Measurements from ENCODE around the gene ATP8A2. TPM values are rescaled to one million over a fixed set of nuclear protein-coding genes. Genes with fewer than 3 reads are reported as not detected.
"Not testable (repeated sequence)": the region's sequence is repeated elsewhere in the genome, so short reads cannot be mapped to it uniquely, and the experiment has no call there.

The ATP8A2 gene
- polyA plus RNA-seq, 3 donors = not detected

DNA sequence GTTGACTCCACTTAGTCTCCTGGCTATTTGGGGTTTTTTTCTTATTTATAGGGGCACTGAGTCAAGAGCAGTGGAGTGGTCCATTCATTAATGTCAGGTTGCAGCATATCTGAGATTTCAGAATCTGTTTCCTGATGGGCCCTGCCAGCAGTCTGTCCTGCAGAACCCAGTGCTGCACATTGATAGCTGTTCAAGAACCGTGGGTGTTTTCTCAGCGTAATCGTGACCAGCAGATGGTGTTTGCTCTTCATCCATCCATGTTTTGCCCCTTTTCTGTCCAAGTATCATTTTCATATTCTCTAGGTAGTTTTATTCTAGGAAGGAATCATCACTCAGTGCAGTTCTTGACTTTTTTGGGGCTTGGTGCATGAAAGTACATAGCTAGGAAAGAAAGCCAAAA lies 166.5 kb downstream of the ATP8A2 start:
- WGBS (ENCODE audit: insufficient coverage) = no CpG with 5 or more reads among the region's 3 CpGs
- H3K27me3 Mint-ChIP-seq (ENCODE audit: low read depth in 3 of 3) = peaks cover 1 to 5% (median 2%) of the 10 kb centered on the region in 3 donors
- no peak overlapping the region for H3K4me3 Mint-ChIP-seq

DNA sequence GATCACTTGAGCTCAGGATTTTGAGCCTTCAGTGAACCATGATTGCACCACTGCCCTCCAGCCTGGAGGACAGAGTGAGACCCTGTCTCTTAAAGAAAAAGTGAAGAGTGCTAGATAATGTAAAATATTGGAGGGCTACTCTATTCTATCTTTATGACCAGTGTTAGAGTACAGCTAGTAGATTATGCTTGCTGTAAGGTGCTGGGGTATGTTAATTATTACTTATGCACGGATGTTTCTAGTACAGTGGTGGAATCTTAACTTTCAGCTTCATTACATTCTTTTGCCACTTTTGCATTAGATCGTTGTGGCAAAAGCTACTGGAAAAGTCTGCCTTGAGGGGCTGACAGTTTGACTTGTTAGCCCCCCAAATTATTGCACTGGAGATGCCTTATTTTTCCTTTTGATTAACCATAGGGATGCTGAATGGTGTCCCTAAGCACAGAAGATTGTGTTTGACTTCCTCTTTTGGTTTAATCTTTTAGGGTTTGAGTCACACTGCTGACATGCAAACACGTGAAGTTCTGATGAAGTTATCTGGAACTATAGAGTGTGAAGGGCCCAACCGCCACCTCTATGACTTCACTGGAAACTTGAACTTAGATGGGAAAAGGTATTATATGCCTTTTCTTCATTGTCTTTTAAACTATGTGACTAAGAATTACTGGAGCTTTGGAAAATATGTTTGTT lies 169.8 kb downstream of the ATP8A2 start:
- 0% methylated on average over 1 of the region's 4 CpGs for WGBS (ENCODE audit: insufficient coverage)
- H3K27ac Mint-ChIP-seq = no peak overlapping the region
- Histone ChIP-seq H3K79me2 (ENCODE audit: insufficient read depth, low read length) (no peaks in the 10 kb centered on the region), H3K9ac (ENCODE audit: insufficient read depth, low read length, poor library complexity, severe bottlenecking) (no peak overlapping the region), H3K36me3 (replicated peaks in 1 of 2; ENCODE audit: control insufficient read depth in 1 of 2, insufficient read depth in 2 of 2, low read length in 2 of 2) (no peaks in the 10 kb centered on the region), H3K27ac (ENCODE audit: low read depth in 1 of 2, low read length in 2 of 2) (no peak overlapping the region), H3K4me3 (replicated peaks in 1 of 3; ENCODE audit: low read depth in 2 of 3, low read length in 3 of 3) (no peak overlapping the region), H3K27me3 (ENCODE audit: control insufficient read depth in 2 of 2, insufficient read depth in 2 of 2, low read length in 2 of 2) (no peaks in the 10 kb centered on the region), H3K4me1 (ENCODE audit: control insufficient read depth in 1 of 2, insufficient read depth in 2 of 2, low read length in 2 of 2) (no peaks in the 10 kb centered on the region), H3K4me2 (replicated peaks; ENCODE audit: extremely low read depth, low read length, poor library complexity, severe bottlenecking) (no peak overlapping the region), H3K9me3 (replicated peaks in 1 of 2; ENCODE audit: control insufficient read depth in 1 of 2, insufficient read depth in 1 of 2, low read length in 2 of 2) (no peaks in the 10 kb centered on the region), H2AFZ (ENCODE audit: insufficient read depth, low read depth, low read length, poor library complexity, severe bottlenecking) (no peak overlapping the region), H4K20me1 (ENCODE audit: insufficient read depth, low read length) (no peaks in the 10 kb centered on the region)
- H3K9me3 Mint-ChIP-seq = peaks cover 0 to 8% (median 3%) of the 10 kb centered on the region in 7 donors
- H3K4me1 Mint-ChIP-seq = no peaks in the 10 kb centered on the region
- peaks cover 0 to 2% (median 1%) of the 10 kb centered on the region in 3 donors for H3K27me3 Mint-ChIP-seq (ENCODE audit: low read depth in 3 of 3)
- TF ChIP-seq, protein P1, sequence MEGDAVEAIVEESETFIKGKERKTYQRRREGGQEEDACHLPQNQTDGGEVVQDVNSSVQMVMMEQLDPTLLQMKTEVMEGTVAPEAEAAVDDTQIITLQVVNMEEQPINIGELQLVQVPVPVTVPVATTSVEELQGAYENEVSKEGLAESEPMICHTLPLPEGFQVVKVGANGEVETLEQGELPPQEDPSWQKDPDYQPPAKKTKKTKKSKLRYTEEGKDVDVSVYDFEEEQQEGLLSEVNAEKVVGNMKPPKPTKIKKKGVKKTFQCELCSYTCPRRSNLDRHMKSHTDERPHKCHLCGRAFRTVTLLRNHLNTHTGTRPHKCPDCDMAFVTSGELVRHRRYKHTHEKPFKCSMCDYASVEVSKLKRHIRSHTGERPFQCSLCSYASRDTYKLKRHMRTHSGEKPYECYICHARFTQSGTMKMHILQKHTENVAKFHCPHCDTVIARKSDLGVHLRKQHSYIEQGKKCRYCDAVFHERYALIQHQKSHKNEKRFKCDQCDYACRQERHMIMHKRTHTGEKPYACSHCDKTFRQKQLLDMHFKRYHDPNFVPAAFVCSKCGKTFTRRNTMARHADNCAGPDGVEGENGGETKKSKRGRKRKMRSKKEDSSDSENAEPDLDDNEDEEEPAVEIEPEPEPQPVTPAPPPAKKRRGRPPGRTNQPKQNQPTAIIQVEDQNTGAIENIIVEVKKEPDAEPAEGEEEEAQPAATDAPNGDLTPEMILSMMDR (IDR thresholded peaks at IDR 0.05) = no peak
- DNase-seq = no peak
- H3K36me3 Mint-ChIP-seq = no peaks in the 10 kb centered on the region
- intact Hi-C loops (cut with micrococcal nuclease) = no loop called here
- no peak overlapping the region for H3K4me3 Mint-ChIP-seq

More for the DNA sequence above, 166.5 kb downstream of the ATP8A2 start:
- no peak overlapping the region for H3K4me3 ChIP-seq (replicated peaks in 1 of 3; ENCODE audit: low read depth in 2 of 3, low read length in 3 of 3)
- no peak overlapping the region for H3K4me2 ChIP-seq (replicated peaks; ENCODE audit: extremely low read depth, low read length, poor library complexity, severe bottlenecking)
- no peaks in the 10 kb centered on the region for H4K20me1 ChIP-seq (ENCODE audit: insufficient read depth, low read length)
- DNase-seq = no peak
- no peaks in the 10 kb centered on the region for H3K4me1 ChIP-seq (ENCODE audit: control insufficient read depth in 1 of 2, insufficient read depth in 2 of 2, low read length in 2 of 2)
- H3K36me3 Mint-ChIP-seq = no peaks in the 10 kb centered on the region
- H3K9ac ChIP-seq (ENCODE audit: insufficient read depth, low read length, poor library complexity, severe bottlenecking) = no peak overlapping the region
- H3K36me3 ChIP-seq (replicated peaks in 1 of 2; ENCODE audit: control insufficient read depth in 1 of 2, insufficient read depth in 2 of 2, low read length in 2 of 2) = no peaks in the 10 kb centered on the region
- H3K27me3 ChIP-seq (ENCODE audit: control insufficient read depth in 2 of 2, insufficient read depth in 2 of 2, low read length in 2 of 2) = no peaks in the 10 kb centered on the region
- peaks cover 0 to 7% (median 4%) of the 10 kb centered on the region in 7 donors for H3K9me3 Mint-ChIP-seq
- no peaks in the 10 kb centered on the region for H3K9me3 ChIP-seq (replicated peaks in 1 of 2; ENCODE audit: control insufficient read depth in 1 of 2, insufficient read depth in 1 of 2, low read length in 2 of 2)
- H3K79me2 ChIP-seq (ENCODE audit: insufficient read depth, low read length) = no peaks in the 10 kb centered on the region
- intact Hi-C loops (cut with micrococcal nuclease) = no loop called here
- H2AFZ ChIP-seq (ENCODE audit: insufficient read depth, low read depth, low read length, poor library complexity, severe bottlenecking) = no peak overlapping the region
- no peaks in the 10 kb centered on the region for H3K4me1 Mint-ChIP-seq
- TF ChIP-seq, protein P1 (IDR thresholded peaks at IDR 0.05) = no peak
- no peak overlapping the region for H3K27ac Mint-ChIP-seq
- no peak overlapping the region for H3K27ac ChIP-seq (ENCODE audit: low read depth in 1 of 2, low read length in 2 of 2)

DNA sequence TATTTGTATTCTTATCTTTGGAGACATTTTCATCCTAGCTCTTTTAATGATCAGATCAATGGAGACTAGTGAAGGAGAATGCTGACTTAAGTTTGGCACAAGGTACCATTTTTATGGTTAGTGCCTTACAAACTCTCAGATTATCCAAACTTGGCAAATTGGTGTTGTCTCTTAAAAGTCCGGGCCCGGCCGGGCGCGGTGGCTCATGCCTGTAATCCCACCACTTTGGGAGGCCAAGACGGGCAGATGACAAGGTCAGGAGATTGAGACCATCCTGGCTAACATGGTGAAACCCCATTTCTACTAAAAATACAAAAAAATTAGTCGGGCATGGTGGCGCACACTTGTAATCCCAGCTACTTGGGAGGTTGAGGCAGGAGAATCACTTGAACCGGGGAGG lies 177.2 kb downstream of the ATP8A2 start:
- H3K79me2 ChIP-seq (ENCODE audit: insufficient read depth, low read length); DNase-seq; H3K9me3 Mint-ChIP-seq; H3K27ac ChIP-seq (ENCODE audit: low read depth in 1 of 2, low read length in 2 of 2); H2AFZ ChIP-seq (ENCODE audit: insufficient read depth, low read depth, low read length, poor library complexity, severe bottlenecking); H4K20me1 ChIP-seq (ENCODE audit: insufficient read depth, low read length); H3K36me3 ChIP-seq (replicated peaks in 1 of 2; ENCODE audit: control insufficient read depth in 1 of 2, insufficient read depth in 2 of 2, low read length in 2 of 2); H3K4me1 Mint-ChIP-seq; H3K4me1 ChIP-seq (ENCODE audit: control insufficient read depth in 1 of 2, insufficient read depth in 2 of 2, low read length in 2 of 2); H3K36me3 Mint-ChIP-seq; H3K4me3 Mint-ChIP-seq; H3K27ac Mint-ChIP-seq; H3K4me3 ChIP-seq (replicated peaks in 1 of 3; ENCODE audit: low read depth in 2 of 3, low read length in 3 of 3); H3K27me3 Mint-ChIP-seq (ENCODE audit: low read depth in 3 of 3); intact Hi-C loops (cut with micrococcal nuclease); H3K9ac ChIP-seq (ENCODE audit: insufficient read depth, low read length, poor library complexity, severe bottlenecking); H3K9me3 ChIP-seq (replicated peaks in 1 of 2; ENCODE audit: control insufficient read depth in 1 of 2, insufficient read depth in 1 of 2, low read length in 2 of 2); H3K27me3 ChIP-seq (ENCODE audit: control insufficient read depth in 2 of 2, insufficient read depth in 2 of 2, low read length in 2 of 2); H3K4me2 ChIP-seq (replicated peaks; ENCODE audit: extremely low read depth, low read length, poor library complexity, severe bottlenecking): not testable (repeated sequence)
- WGBS (ENCODE audit: insufficient coverage) = 94% methylated on average over 6 of the region's 9 CpGs

Measured in CD14-positive monocyte (primary cell).